ENCODE data around the gene OR8G5.

The OR8G5 gene

GRCh38 chr11:124313131-124313530 is 57.0 kb downstream of the OR8G5 start:
- no peak for TF ChIP-seq ZNF274 (IDR thresholded peaks at IDR 0.05; ENCODE audit: low read depth, low read length)
- H3K4me3 ChIP-seq (ENCODE audit: low read length): no peak overlapping the region

- TF ChIP-seq ZNF274 (IDR thresholded peaks at IDR 0.05; ENCODE audit: low read depth, low read length): no peak
- H3K4me3 ChIP-seq (ENCODE audit: low read length): no peak within 1 kb of the TSS
Measured at GRCh38 chr11:124313849-124314248, 57.7 kb downstream of the OR8G5 start, which contains the start of gene OR8D1. Gene OR8D1 (minus strand): TSS chr11:124313949. CDS start chr11:124310766, 3,183 bp downstream.

- H3K4me3 ChIP-seq (ENCODE audit: low read length): no peak overlapping the region
- TF ChIP-seq ZNF274 (IDR thresholded peaks at IDR 0.05; ENCODE audit: low read depth, low read length): no peak
Measured at GRCh38 chr11:124315052-124315451, 58.9 kb downstream of the OR8G5 start.

All from GM08714 (cell line).